ENCODE results near the gene CCDC102A.

Gene CCDC102A

DNA sequence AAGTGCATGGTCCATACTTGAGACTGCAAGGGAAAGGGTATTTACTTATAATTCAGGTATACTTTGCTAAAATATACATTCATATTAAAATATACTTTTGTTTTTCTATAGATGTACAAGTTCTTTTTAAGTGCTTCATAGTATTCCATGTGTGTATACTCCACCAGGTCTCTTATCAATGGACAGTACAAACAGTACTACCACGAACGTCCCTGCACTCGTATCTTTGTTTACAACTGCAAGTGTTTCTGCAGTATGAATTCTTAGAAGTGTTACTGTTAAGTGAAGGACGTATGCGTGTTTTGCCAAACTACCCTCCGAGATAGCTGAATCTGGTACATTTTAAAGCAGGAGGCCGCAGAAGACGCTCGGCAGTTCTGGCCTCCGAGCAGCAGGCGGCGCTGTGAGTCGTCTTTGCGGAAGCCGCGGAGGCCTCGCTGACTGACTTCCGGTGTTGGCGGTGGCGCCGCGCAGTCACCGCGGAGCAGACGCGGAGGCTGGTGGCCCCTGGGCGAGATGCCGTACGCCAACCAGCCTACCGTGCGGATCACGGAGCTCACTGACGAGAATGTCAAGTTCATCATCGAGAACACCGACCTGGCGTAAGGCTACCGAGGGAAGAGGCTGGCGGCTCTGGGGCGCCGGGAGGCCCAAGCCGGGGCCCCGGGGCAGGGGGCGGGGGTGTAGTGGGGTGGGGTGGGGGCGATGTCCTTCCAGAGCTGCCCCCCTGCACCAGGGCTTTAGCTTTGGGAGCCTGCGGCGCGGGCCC, 74.0 kb downstream of the CCDC102A start, which contains the start of gene POLR2C (continued):
- TF ChIP-seq, protein P1, sequence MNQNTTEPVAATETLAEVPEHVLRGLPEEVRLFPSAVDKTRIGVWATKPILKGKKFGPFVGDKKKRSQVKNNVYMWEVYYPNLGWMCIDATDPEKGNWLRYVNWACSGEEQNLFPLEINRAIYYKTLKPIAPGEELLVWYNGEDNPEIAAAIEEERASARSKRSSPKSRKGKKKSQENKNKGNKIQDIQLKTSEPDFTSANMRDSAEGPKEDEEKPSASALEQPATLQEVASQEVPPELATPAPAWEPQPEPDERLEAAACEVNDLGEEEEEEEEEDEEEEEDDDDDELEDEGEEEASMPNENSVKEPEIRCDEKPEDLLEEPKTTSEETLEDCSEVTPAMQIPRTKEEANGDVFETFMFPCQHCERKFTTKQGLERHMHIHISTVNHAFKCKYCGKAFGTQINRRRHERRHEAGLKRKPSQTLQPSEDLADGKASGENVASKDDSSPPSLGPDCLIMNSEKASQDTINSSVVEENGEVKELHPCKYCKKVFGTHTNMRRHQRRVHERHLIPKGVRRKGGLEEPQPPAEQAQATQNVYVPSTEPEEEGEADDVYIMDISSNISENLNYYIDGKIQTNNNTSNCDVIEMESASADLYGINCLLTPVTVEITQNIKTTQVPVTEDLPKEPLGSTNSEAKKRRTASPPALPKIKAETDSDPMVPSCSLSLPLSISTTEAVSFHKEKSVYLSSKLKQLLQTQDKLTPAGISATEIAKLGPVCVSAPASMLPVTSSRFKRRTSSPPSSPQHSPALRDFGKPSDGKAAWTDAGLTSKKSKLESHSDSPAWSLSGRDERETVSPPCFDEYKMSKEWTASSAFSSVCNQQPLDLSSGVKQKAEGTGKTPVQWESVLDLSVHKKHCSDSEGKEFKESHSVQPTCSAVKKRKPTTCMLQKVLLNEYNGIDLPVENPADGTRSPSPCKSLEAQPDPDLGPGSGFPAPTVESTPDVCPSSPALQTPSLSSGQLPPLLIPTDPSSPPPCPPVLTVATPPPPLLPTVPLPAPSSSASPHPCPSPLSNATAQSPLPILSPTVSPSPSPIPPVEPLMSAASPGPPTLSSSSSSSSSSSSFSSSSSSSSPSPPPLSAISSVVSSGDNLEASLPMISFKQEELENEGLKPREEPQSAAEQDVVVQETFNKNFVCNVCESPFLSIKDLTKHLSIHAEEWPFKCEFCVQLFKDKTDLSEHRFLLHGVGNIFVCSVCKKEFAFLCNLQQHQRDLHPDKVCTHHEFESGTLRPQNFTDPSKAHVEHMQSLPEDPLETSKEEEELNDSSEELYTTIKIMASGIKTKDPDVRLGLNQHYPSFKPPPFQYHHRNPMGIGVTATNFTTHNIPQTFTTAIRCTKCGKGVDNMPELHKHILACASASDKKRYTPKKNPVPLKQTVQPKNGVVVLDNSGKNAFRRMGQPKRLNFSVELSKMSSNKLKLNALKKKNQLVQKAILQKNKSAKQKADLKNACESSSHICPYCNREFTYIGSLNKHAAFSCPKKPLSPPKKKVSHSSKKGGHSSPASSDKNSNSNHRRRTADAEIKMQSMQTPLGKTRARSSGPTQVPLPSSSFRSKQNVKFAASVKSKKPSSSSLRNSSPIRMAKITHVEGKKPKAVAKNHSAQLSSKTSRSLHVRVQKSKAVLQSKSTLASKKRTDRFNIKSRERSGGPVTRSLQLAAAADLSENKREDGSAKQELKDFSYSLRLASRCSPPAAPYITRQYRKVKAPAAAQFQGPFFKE (tag by site-specific recombination; IDR thresholded peaks at IDR 0.05; ENCODE audit: borderline replicate concordance), result no peak
- TF ChIP-seq, protein P2, sequence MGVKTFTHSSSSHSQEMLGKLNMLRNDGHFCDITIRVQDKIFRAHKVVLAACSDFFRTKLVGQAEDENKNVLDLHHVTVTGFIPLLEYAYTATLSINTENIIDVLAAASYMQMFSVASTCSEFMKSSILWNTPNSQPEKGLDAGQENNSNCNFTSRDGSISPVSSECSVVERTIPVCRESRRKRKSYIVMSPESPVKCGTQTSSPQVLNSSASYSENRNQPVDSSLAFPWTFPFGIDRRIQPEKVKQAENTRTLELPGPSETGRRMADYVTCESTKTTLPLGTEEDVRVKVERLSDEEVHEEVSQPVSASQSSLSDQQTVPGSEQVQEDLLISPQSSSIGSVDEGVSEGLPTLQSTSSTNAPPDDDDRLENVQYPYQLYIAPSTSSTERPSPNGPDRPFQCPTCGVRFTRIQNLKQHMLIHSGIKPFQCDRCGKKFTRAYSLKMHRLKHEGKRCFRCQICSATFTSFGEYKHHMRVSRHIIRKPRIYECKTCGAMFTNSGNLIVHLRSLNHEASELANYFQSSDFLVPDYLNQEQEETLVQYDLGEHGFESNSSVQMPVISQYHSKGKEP (tag by site-specific recombination; IDR thresholded peaks at IDR 0.05), result peak; percentile 44; the same call in 1 of the 2 replicates
- TF ChIP-seq ZNF561 (tag by site-specific recombination; IDR thresholded peaks at IDR 0.05; ENCODE audit: borderline replicate concordance), result peak; percentile 87
- TF ChIP-seq, protein P3, sequence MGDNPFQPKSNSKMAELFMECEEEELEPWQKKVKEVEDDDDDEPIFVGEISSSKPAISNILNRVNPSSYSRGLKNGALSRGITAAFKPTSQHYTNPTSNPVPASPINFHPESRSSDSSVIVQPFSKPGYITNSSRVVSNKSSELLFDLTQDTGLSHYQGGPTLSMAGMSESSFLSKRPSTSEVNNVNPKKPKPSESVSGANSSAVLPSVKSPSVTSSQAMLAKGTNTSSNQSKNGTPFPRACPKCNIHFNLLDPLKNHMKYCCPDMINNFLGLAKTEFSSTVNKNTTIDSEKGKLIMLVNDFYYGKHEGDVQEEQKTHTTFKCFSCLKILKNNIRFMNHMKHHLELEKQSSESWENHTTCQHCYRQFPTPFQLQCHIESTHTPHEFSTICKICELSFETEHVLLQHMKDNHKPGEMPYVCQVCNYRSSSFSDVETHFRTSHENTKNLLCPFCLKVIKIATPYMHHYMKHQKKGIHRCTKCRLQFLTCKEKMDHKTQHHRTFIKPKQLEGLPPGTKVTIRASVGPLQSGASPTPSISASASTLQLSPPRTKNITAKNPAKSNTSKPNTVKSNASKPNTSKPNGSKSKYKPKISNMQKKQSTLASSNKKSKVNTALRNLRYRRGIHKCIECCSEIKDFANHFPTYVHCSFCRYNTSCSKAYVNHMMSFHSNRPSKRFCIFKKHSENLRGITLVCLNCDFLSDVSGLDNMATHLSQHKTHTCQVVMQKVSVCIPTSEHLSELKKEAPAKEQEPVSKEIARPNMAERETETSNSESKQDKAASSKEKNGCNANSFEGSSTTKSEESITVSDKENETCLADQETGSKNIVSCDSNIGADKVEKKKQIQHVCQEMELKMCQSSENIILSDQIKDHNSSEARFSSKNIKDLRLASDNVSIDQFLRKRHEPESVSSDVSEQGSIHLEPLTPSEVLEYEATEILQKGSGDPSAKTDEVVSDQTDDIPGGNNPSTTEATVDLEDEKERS (tag by site-specific recombination; IDR thresholded peaks at IDR 0.05), result no peak
- no peak for TF ChIP-seq ZNF501 (tag by site-specific recombination; IDR thresholded peaks at IDR 0.05)
- no peak for TF ChIP-seq RBAK (tag by site-specific recombination; IDR thresholded peaks at IDR 0.05)
- TF ChIP-seq SP3 (tag by site-specific recombination; IDR thresholded peaks at IDR 0.05), result no peak
- TF ChIP-seq GLIS2 (tag by site-specific recombination; IDR thresholded peaks at IDR 0.05), result no peak
- no peak for TF ChIP-seq ZNF426 (tag by site-specific recombination; IDR thresholded peaks at IDR 0.05)
- no peak for TF ChIP-seq ZNF155 (tag by site-specific recombination; IDR thresholded peaks at IDR 0.05)
- TF ChIP-seq ZNF16 (tag by site-specific recombination; IDR thresholded peaks at IDR 0.05; ENCODE audit: low read depth), result no peak
- TF ChIP-seq ZNF404 (tag by site-specific recombination; IDR thresholded peaks at IDR 0.05), result no peak
- no peak for TF ChIP-seq ZNF837 (tag by site-specific recombination; IDR thresholded peaks at IDR 0.05)
- peak; percentile 73 for TF ChIP-seq SP2 (tag by site-specific recombination; IDR thresholded peaks at IDR 0.05)
- TF ChIP-seq ZNF335 (tag by site-specific recombination; conservative IDR thresholded peaks at IDR 0.05), result peak; percentile 72
- no peak for TF ChIP-seq ZNF266 (tag by site-specific recombination; IDR thresholded peaks at IDR 0.05; ENCODE audit: low read depth)
- 0 out of 2 replicates have a peak, but pooled peaks have one; percentile 19 for TF ChIP-seq ZNF623 (tag by site-specific recombination; IDR thresholded peaks at IDR 0.05)
- TF ChIP-seq ZNF112 (tag by site-specific recombination; IDR thresholded peaks at IDR 0.05), result no peak
- peak; percentile 76 for TF ChIP-seq YY2 (tag by site-specific recombination; IDR thresholded peaks at IDR 0.05)
- no peak for TF ChIP-seq ZNF670 (tag by site-specific recombination; IDR thresholded peaks at IDR 0.05; ENCODE audit: low read depth)
- no peak for TF ChIP-seq PRDM1 (tag by site-specific recombination; IDR thresholded peaks at IDR 0.05)
- TF ChIP-seq ZNF585B (tag by site-specific recombination; IDR thresholded peaks at IDR 0.05), result no peak
- peak; percentile 85 for TF ChIP-seq KLF16 (tag by site-specific recombination; IDR thresholded peaks at IDR 0.05)
- no peak for TF ChIP-seq ZNF311 (tag by site-specific recombination; IDR thresholded peaks at IDR 0.05; ENCODE audit: borderline replicate concordance)
- TF ChIP-seq FEZF1 (tag by site-specific recombination; IDR thresholded peaks at IDR 0.05), result no peak
- TF ChIP-seq ZNF626 (tag by site-specific recombination; IDR thresholded peaks at IDR 0.05), result no peak
- TF ChIP-seq ZBTB1 (tag by site-specific recombination; IDR thresholded peaks at IDR 0.05), result no peak

Measured in HEK293 (cell line).